IMR-90 (cell line): Measurements from ENCODE around the gene BRSK1. TPM values are rescaled to one million over a fixed set of nuclear protein-coding genes. Genes with fewer than 3 reads are reported as not detected.

Experiments used
- ATAC-seq: fragments of 200-7000 bp; cut with Tn5 transposase; 2 replicates; pipeline ENCODE4 v1.9.1; 2020; ENCODE audit warnings: low read depth, mild to moderate bottlenecking, moderate library complexity
- BruUV-seq: library from RNA; stranded (reverse); fragments of 400-500 nt; replicated peaks from 2 replicates; lab custom pipeline; 2021; lab: Mats Ljungman, UMichigan
- CTCF ChIA-PET: fragments of 300-600 bp; formaldehyde crosslinking; extraction: SDS; loops from one replicate; lab custom pipeline; 2021; ENCODE audit warnings: antibody characterized with exemption; lab: Yijun Ruan, JAX
- POLR2A ChIA-PET: fragments of 300-600 bp; sonication (Branson Sonifier 250); formaldehyde crosslinking; loops from one replicate; lab custom pipeline; 2022; ENCODE audit warnings: antibody characterized with exemption; ENCODE audit not compliant: unreplicated experiment; lab: Charles Lee
- DNase-seq: peaks from one replicate; pipeline ENCODE4 v3.0.0; 2013
- H2AFZ ChIP-seq: replicated peaks from 2 replicates; pipeline ENCODE3; 2013; ENCODE audit warnings: low read length, mild to moderate bottlenecking; ENCODE audit not compliant: poor library complexity
- H2AK5ac ChIP-seq: 2 replicates; pipeline ENCODE4 v1.6.1; 2013; ENCODE audit warnings: low read depth, low read length, inconsistent platforms
- H2AK9ac ChIP-seq: replicated peaks from 2 replicates; pipeline ENCODE3; 2013; ENCODE audit warnings: mild to moderate bottlenecking, low read depth, low read length, moderate library complexity; ENCODE audit not compliant: poor library complexity
- H2BK120ac ChIP-seq: 2 replicates; pipeline ENCODE4 v1.6.1; 2013; ENCODE audit warnings: low read depth, low read length, inconsistent platforms
- H2BK15ac ChIP-seq: 3 replicates; pipeline ENCODE4 v1.6.1; 2013; ENCODE audit warnings: low read depth, low read length, inconsistent platforms
- H2BK20ac ChIP-seq: 2 replicates; pipeline ENCODE4 v1.6.1; 2013; ENCODE audit warnings: low read depth, mild to moderate bottlenecking, inconsistent platforms, low read length, moderate library complexity
- H2BK5ac ChIP-seq: 2 replicates; pipeline ENCODE4 v1.6.1; 2013; ENCODE audit warnings: mild to moderate bottlenecking, low read depth, low read length, inconsistent platforms; ENCODE audit not compliant: poor library complexity, severe bottlenecking
- H3K14ac ChIP-seq: replicated peaks from 2 replicates; pipeline ENCODE4 v1.6.1; 2013; ENCODE audit warnings: low read depth, low read length, inconsistent platforms
- H3K18ac ChIP-seq: 2 replicates; pipeline ENCODE4 v1.6.1; 2013; ENCODE audit warnings: low read depth, low read length, control low read depth
- H3K23ac ChIP-seq: 2 replicates; pipeline ENCODE4 v1.6.1; 2013; ENCODE audit warnings: low read depth, low read length, inconsistent platforms
- H3K27ac ChIP-seq: 2 replicates; pipeline ENCODE4 v1.5.1; 2013; ENCODE audit warnings: mild to moderate bottlenecking, control low read depth, low read length; ENCODE audit not compliant: insufficient read depth
- H3K27me3 ChIP-seq: 2 replicates; pipeline ENCODE4 v1.6.1; 2013; ENCODE audit warnings: low read length; ENCODE audit not compliant: control insufficient read depth, insufficient read depth
- H3K36me3 ChIP-seq: 2 replicates; pipeline ENCODE4 v1.6.1; 2013; ENCODE audit warnings: low read length, mixed read lengths; ENCODE audit not compliant: control insufficient read depth, insufficient read depth
- H3K4ac ChIP-seq: 2 replicates; pipeline ENCODE4 v1.6.1; 2013; ENCODE audit warnings: low read depth, low read length, inconsistent platforms
- H3K4me1 ChIP-seq: 2 replicates; pipeline ENCODE4 v1.6.1; 2013; ENCODE audit warnings: low read length, mixed read lengths; ENCODE audit not compliant: control insufficient read depth, insufficient read depth
- H3K4me2 ChIP-seq: 2 replicates; pipeline ENCODE4 v1.6.1; 2013; ENCODE audit warnings: low read depth, mild to moderate bottlenecking, control low read depth, low read length, moderate library complexity
- H3K4me3 ChIP-seq: 2 replicates; pipeline ENCODE4 v1.5.1; 2013; ENCODE audit warnings: low read depth, mild to moderate bottlenecking, control low read depth, low read length, moderate library complexity; ENCODE audit not compliant: insufficient read depth
- H3K56ac ChIP-seq: 2 replicates; pipeline ENCODE4 v1.6.1; 2013; ENCODE audit warnings: low read length, inconsistent platforms; ENCODE audit not compliant: insufficient read depth; ENCODE audit errors: extremely low read depth
- H3K79me1 ChIP-seq, 2 experiments: 2 replicates each; pipeline ENCODE4 v1.6.1; 2013; ENCODE audit warnings: low read length in 2 of 2, inconsistent platforms in 1 of 2, low read depth in 1 of 2
- H3K9ac ChIP-seq: 2 replicates; pipeline ENCODE4 v1.6.1; 2013; ENCODE audit warnings: low read depth, low read length, control low read depth
- H3K9me1 ChIP-seq: 2 replicates; pipeline ENCODE4 v1.6.1; 2013; ENCODE audit warnings: low read length, inconsistent platforms; ENCODE audit not compliant: insufficient read depth
- H3K9me3 ChIP-seq: 2 replicates; pipeline ENCODE4 v1.6.1; 2013; ENCODE audit warnings: low read length; ENCODE audit not compliant: control insufficient read depth, insufficient read depth
- H4K20me1 ChIP-seq: 2 replicates; pipeline ENCODE4 v1.6.1; 2013; ENCODE audit warnings: low read length, inconsistent platforms; ENCODE audit not compliant: insufficient read depth
- H4K5ac ChIP-seq: 2 replicates; pipeline ENCODE4 v1.6.1; 2013; ENCODE audit warnings: mild to moderate bottlenecking, low read depth, low read length, control low read depth
- H4K8ac ChIP-seq, 2 experiments: 2 replicates each; pipeline ENCODE4 v1.6.1; 2013; ENCODE audit warnings: low read depth in 2 of 2, low read length in 2 of 2, control low read depth in 1 of 2, inconsistent platforms in 1 of 2
- H4K91ac ChIP-seq: 2 replicates; pipeline ENCODE4 v1.6.1; 2013; ENCODE audit warnings: low read depth, low read length, inconsistent platforms; ENCODE audit not compliant: insufficient read depth
- RFX5 ChIP-seq: IDR thresholded peaks from 2 replicates; pipeline ENCODE4 v1.8.0; 2012; ENCODE audit warnings: low read depth, mild to moderate bottlenecking, low read length, moderate library complexity
- WGBS, 2 experiments: methylation state at CpG; one replicate each; pipeline versions ENCODE4 v1.1.5 to v1.1.7; 2013; ENCODE audit warnings: missing lambda C conversion rate in 2 of 2; ENCODE audit not compliant: insufficient read length in 1 of 2; ENCODE audit errors: extremely low coverage in 2 of 2; 5-methylcytosine and 5-hydroxymethylcytosine counted together
- dilution Hi-C: fragments of 300-500 bp; cut with HindIII; formaldehyde crosslinking; loops from one replicate; pipeline ENCODE4 v1.14.3; 2018; ENCODE audit warnings: low sequenced_read_pairs; ENCODE audit not compliant: unreplicated experiment
- in situ Hi-C: fragments of 300-500 bp; cut with MboI; formaldehyde crosslinking; loops from 3 replicates; pipeline ENCODE4 v1.14.3; 2019; ENCODE audit warnings: low sequenced_read_pairs, inconsistent platforms, mixed read lengths
- intact Hi-C: fragments of 100-400 bp; cut with micrococcal nuclease; formaldehyde crosslinking; loops from 2 replicates; pipeline ENCODE4 v1.10.0; 2022
- polyA plus RNA-seq, 3 experiments: library from polyadenylated mRNA; depleted of rRNA; stranded (reverse); fragments of >200 nt; gene quantifications; 2 replicates each; pipeline ENCODE4 v1.2.3, GENCODE V29; 2012; ENCODE audit warnings: low replicate concordance in 1 of 3
- total RNA-seq: library from RNA; depleted of rRNA; stranded (reverse); fragments of >200 nt; gene quantifications from 2 replicates; pipeline ENCODE4 v1.2.3, GENCODE V29; 2012
- TF ChIP-seq, protein P1 (sequence below): fragments of 150-350 bp; IDR thresholded peaks from 2 replicates; pipeline ENCODE4 v1.6.1; 2017; ENCODE audit warnings: mild to moderate bottlenecking, antibody characterized with exemption, low read length, low read depth
- TF ChIP-seq, protein P2 (sequence below): conservative IDR thresholded peaks from 2 replicates; pipeline ENCODE4 v1.5.1; 2012; ENCODE audit warnings: mild to moderate bottlenecking, low read depth, low read length, improper control_type of control experiment

BRSK1 gene
- total and polyA plus RNA-seq, 2 of the 4 experiments (the other 2 are of a cell fraction), result 2.5 to 22.3 TPM

- no peaks in the 10 kb centered on the region for H3K79me1 ChIP-seq
- H2AK9ac ChIP-seq, result no peak overlapping the region
- no peak overlapping the region for H3K23ac ChIP-seq
- dilution Hi-C loops, result no loop called here
- no peak overlapping the region for H2BK5ac ChIP-seq
- H4K5ac ChIP-seq, result no peak overlapping the region
- H3K27ac ChIP-seq, result no peak overlapping the region
- no peaks in the 10 kb centered on the region for H4K20me1 ChIP-seq
- H3K4me2 ChIP-seq, result no peak overlapping the region
- peaks cover 49% of the 10 kb centered on the region for H3K36me3 ChIP-seq
- H2BK120ac ChIP-seq, result no peak overlapping the region
- H3K14ac ChIP-seq, result no peak overlapping the region
- no peak overlapping the region for H3K4me3 ChIP-seq
- CTCF ChIA-PET, result no interaction called here
- in situ Hi-C loops, result no loop called here
- no peak overlapping the region for H3K9ac ChIP-seq
- H4K91ac ChIP-seq, result no peak overlapping the region
- WGBS, 2 experiments, result no CpG with 5 or more reads among the region's 3 CpGs
- intact Hi-C loops, result no loop called here
- no peak overlapping the region for H3K4ac ChIP-seq
- H3K18ac ChIP-seq, result no peak overlapping the region
- no peaks in the 10 kb centered on the region for H3K4me1 ChIP-seq
- H2AK5ac ChIP-seq, result no peak overlapping the region
- no peak overlapping the region for H2AFZ ChIP-seq
- no peaks in the 10 kb centered on the region for H3K27me3 ChIP-seq
- no peak overlapping the region for H2BK20ac ChIP-seq
- DNase-seq (no peak), ATAC-seq (no peak)
- H3K9me1 ChIP-seq, result no peaks in the 10 kb centered on the region
- H3K9me3 ChIP-seq, result no peaks in the 10 kb centered on the region; the same call in 1 of the 2 replicates
- no peak overlapping the region for H2BK15ac ChIP-seq
- BruUV-seq, result no TSS peak
- no peak for TF ChIP-seq RFX5
- TF ChIP-seq, protein P1, sequence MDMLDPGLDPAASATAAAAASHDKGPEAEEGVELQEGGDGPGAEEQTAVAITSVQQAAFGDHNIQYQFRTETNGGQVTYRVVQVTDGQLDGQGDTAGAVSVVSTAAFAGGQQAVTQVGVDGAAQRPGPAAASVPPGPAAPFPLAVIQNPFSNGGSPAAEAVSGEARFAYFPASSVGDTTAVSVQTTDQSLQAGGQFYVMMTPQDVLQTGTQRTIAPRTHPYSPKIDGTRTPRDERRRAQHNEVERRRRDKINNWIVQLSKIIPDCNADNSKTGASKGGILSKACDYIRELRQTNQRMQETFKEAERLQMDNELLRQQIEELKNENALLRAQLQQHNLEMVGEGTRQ, result no peak
- TF ChIP-seq, protein P2, sequence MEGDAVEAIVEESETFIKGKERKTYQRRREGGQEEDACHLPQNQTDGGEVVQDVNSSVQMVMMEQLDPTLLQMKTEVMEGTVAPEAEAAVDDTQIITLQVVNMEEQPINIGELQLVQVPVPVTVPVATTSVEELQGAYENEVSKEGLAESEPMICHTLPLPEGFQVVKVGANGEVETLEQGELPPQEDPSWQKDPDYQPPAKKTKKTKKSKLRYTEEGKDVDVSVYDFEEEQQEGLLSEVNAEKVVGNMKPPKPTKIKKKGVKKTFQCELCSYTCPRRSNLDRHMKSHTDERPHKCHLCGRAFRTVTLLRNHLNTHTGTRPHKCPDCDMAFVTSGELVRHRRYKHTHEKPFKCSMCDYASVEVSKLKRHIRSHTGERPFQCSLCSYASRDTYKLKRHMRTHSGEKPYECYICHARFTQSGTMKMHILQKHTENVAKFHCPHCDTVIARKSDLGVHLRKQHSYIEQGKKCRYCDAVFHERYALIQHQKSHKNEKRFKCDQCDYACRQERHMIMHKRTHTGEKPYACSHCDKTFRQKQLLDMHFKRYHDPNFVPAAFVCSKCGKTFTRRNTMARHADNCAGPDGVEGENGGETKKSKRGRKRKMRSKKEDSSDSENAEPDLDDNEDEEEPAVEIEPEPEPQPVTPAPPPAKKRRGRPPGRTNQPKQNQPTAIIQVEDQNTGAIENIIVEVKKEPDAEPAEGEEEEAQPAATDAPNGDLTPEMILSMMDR, result no peak
- POLR2A ChIA-PET, result no interaction called here
- no peak overlapping the region for H3K56ac ChIP-seq
- H4K8ac ChIP-seq, result no peak overlapping the region
Observed at GRCh38 chr19:55306712-55307111, 22.9 kb downstream of the BRSK1 start.
